ENCODE measurements around the gene TESPA1.
A peak's percentile ranks its signal among the peaks of the same experiment; 100 is the strongest.

TESPA1 gene, protein sequence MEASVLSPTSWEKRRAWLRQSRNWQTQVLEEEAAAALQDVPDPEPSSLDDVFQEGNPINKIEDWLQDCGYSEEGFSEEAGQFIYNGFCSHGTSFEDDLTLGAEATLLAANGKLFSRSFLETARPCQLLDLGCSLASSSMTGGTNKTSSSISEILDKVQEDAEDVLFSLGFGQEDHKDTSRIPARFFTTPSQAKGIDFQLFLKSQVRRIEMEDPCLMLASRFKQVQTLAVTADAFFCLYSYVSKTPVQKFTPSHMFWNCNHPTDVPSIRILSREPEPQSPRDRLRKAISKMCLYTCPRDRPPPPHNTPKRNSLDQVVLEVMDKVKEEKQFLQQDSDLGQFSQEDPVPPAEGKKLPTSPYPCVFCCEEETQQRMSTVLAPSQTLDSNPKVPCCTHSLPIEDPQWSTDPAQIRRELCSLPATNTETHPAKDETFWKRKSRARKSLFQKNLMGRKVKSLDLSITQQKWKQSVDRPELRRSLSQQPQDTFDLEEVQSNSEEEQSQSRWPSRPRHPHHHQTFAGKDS

DNA sequence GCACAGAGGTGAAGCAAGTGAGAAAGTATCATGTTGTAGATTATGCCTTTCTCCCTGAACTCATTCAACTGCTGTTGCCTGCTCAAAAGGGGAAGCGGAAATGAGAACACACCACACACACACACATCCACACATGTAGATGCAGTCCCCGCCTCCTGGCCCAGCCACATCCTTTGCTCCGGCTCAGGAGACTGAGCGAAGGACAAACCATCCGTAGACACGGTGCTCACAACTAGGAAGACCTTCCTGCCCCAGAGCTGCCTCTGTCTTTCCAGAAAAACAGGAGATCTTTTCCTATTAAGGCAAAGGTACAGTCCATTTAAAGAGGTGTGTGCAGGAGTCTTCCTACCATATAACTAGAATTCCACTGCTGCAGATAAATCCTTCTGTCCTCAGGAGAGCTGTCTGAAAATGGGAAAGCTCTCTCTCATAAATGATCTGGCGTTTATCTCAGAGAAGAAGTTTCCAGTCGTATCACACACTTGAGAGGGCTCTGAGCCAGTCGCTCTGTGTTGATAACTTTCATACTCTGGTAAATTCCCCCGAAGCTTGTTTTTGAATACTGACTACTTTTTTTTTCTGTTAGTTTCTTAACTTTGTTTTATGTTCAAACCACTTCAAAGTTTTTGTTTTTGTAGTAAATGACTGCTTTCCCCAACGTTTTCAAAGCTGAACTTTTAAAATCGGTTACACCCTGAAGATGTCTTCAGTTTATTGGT, at the start of gene TESPA1:
TSS of gene TESPA1 (minus strand) at position 105 of the 719 bp plus-strand sequence. CDS start 10,200 bp downstream, outside the sequence.
- DNase-seq (ENCODE audit: low read depth, low spot score), result peak; percentile 56

DNA sequence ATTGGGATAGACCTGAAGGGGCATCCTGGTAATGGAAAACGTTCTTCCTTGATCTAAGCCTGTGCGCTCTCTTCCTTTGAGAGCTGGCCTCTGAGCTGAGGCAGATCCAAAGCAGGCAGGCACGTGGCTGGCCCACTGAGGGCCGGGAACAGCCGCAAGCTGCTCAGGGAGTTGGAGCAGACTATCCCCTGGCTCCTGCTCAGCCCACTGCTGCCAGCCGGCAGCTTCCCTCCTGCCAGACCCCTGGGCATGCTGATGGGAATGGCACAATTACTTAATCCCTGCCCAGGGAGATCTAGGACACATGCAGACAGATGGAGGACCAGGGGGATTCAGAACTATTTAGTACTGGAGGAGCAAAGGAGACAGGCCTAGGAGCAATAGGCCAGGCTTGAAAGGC, 49.7 kb upstream of the TESPA1 start:
- no peak for DNase-seq (ENCODE audit: low read depth, low spot score)

DNA sequence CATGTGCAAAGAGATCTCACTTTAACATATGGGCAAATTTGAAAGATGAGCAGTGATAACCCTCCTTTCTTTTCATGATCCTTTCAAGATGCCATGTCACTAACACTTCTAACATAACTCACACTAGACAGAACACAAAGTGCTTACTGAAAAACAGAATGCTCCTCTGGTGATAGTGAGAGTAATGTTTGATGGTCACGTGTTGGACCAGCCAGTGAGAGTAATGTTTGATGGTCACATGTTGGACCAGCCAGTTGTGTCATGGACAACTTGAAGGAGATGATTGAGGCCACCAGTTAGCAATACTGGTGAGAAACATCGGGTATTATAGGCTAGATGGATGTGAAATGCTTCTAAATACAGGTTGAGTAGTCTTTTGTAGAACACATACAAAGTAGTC, 40.9 kb upstream of the TESPA1 start:
- no peak for DNase-seq (ENCODE audit: low read depth, low spot score)

DNA sequence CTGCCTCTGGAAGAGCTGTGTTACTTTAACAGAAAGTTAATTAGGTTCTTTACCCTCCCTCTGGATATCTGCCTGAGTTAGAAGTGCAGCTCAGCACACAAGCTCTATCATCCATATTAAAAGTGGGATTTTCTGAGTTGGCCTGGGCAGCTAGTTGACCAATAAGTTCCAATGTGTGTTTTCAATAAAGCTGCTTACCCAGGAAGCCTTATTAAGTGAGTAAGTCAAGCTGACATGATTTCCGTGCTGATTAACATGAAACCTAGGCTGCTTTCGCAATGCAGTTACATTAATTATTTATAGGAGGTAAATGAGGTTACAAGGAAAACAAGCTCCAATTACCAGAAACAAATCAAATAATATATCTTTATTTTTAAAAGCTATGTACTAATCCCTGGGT, 40.0 kb upstream of the TESPA1 start:
- DNase-seq (ENCODE audit: low read depth, low spot score), result no peak

DNA sequence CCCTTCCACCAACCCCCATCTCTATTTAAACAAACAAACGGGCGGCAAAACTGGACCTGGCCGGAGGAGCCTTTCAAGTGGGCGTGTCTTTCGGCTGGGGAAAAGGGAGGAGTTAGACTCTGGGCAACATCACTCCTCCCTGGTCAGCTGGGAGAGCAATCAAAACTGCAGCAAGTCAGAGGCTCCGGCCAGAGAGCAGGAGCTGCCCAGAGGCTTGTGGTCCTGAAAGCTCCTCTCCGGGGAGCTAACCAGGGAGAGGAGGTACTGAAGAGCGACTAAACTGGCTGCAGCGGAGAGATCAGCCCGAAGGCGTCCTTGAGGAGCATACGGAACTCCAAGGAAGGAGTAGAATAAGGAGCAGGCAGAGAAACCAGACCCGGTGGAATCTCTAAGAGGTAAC, 35.2 kb upstream of the TESPA1 start, which contains the start of gene NEUROD4:
TSS of gene NEUROD4 (plus strand) at position 191 of the 400 bp plus-strand sequence. CDS start 6,466 bp downstream, outside the sequence.
- no peak for DNase-seq (ENCODE audit: low read depth, low spot score)

DNA sequence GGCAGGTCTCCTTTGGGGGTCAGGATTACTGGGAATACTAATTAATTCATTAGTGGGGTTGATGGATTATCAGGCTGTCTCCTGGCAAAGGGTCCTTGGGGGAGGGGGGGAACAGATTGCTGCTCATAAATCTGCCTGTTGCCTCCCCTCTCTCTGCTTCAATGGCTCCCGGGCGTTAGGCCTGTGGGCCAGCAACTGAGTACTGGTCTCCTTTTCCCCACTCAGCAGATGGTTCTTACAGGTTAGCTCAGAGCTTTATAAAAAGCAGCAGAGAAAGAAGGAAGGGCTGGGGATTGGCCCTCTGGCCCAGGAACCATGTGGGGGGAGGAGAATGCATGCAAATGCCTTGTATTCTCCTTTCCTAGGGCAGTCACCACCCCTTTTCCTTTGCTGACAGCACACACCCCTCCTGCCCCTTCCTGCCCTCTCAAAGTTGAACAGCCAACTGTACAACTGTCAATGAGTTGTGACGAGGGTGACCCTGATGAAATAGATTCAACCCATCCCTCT, 32.9 kb upstream of the TESPA1 start:
- DNase-seq (ENCODE audit: low read depth, low spot score), result no peak

DNA sequence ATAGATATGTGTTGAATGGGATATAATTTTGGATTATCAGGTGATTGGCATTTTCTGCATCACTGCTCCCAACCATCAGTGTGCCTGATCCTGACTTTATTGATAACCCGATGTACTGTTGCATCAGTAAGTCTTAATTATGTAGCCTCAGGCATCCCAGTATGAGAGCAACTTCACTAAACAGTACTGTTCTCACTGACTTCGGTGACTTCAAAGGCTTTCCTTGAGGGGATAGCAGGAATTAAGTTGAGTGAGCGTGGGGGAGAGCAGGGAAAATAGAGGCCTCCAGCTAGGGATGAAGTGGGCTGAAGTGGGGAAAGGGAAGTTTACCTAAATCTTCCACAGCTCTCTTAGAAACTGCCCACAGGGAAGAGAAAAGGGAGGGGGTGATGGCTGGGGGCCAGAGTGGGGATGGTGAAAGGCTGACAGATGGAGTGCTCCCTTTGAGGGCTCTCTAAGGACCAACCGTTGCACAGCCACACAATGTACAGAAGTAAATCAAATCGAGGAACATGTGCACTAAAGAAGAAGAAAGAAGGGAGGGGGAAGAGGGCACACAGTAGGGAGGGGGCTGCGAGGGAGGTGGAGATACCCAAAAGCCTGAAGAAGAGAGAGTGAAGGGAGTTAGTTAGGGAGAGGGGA, 24.5 kb upstream of the TESPA1 start:
- DNase-seq (ENCODE audit: low read depth, low spot score), result no peak

DNA sequence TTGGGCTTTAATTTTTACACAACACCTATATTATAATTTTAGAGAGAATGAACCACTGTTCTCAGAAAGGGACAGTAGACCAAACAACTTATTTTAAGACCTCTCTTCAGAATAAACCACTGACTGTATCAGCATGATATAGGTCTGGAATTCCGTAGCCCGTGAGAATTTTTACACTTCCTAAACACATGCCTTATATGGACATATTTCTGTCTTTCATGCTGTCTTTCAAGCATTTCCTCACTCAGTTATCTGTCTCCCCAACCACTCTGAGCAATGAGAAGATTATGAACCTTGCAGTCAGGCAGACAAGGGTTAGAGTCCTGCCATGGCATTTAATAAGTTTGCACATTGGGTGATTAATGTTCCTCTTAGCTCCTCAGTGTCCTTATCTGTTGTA, 17.8 kb upstream of the TESPA1 start:
- DNase-seq (ENCODE audit: low read depth, low spot score), result no peak

DNA sequence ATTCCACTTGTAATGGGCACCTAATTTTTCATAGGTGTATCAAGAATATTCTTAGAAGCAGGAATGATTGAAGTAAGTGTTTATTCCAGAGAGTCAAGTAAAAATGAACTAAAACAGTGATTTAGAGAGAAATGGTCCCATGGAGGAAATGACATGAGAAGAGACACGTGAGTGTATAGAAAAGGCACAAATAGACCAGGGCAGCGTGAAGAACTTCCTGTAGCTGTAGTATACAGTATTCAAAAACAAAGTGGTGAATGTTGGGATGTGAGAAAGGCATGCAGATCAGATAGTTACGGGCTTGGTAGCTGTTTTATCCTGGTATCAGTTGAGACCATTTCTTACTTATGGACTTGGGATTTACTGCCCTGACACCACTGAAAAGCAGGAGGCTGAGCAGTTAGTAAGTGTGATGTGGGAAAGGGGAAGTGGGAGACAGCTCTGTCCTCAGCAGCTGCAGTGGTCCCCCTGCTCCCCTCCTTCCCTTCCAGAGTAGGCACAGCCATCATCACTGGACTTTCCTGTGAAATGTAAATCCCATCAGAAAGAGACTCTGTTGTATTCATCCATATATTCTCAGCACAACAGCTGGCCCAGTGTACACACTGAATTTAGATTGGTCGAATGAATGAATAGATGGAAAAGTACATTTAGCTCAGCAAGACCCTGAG, 16.8 kb upstream of the TESPA1 start:
- DNase-seq (ENCODE audit: low read depth, low spot score), result no peak

DNA sequence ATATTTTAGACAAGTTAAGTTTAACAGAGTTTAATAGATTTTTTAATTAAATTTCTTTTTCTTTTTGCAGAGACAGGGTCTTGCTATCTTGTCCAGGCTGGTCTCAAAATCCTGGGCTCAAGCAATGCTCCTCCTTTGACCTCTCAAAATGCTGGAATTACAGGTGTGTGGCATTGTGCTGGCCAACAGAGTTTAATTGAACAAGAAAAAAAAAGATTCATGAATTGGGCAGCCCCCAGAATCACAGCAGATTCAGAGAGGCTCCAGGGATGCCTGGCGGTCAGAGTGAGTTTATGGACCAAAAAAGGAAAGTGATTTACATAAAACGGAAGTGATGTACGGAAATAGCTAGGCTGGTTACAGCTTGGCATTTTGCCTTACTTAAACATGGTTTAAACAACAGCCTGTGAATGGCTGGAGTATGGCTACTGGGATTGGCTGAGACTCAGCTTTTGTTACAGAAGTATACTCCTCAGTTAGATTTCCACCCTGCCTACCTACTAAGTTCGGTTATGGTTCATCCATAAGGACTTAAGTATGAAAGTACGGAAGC, 14.5 kb upstream of the TESPA1 start:
- DNase-seq (ENCODE audit: low read depth, low spot score), result no peak

DNA sequence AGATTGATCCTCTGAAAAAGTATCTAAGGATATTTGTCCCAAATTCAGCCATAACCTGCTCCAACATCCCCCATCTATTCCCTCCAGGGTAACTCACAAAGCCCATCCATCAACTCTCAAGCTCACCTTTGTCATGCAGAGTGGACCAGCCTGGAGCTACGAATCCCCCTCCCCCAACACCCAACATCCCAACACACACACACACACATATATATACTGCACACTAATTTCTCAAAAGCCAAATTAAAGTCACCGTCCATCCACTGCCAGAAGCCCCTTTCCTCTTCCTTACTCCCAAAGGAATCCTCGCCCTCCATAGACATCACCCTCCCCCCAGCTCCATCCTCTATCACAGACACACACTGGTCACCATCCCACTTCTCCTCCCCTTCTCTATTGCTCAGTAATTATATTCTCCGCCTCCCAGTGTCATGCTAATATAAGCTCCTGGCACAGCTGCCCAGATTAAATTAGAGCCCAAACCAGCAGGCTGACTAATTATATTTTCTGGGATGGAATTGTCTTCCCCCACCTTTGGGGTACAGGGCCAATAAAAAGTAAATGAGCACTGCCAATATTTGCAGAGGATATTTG, 13.5 kb upstream of the TESPA1 start:
- no peak for DNase-seq (ENCODE audit: low read depth, low spot score)

DNA sequence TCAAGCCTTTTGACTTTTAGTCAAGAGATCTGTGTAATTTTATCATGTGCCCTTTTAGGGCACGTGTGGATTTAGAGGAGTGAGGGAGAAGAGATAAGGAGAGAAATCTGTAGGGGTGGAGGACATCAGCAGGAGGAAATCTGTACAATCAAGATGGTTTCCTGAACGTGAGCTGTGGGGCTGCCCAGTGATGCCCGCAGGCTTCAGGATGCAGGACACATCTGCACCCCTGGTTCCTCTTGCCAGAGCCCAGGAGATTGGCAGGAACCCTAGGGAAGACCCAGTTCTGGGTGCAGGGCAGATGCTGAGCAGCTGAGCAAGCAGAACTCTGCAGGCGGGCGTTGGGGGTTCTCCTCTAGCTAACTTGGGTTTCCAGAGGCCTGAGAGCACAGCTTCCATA, 11.6 kb upstream of the TESPA1 start:
- no peak for DNase-seq (ENCODE audit: low read depth, low spot score)

DNA sequence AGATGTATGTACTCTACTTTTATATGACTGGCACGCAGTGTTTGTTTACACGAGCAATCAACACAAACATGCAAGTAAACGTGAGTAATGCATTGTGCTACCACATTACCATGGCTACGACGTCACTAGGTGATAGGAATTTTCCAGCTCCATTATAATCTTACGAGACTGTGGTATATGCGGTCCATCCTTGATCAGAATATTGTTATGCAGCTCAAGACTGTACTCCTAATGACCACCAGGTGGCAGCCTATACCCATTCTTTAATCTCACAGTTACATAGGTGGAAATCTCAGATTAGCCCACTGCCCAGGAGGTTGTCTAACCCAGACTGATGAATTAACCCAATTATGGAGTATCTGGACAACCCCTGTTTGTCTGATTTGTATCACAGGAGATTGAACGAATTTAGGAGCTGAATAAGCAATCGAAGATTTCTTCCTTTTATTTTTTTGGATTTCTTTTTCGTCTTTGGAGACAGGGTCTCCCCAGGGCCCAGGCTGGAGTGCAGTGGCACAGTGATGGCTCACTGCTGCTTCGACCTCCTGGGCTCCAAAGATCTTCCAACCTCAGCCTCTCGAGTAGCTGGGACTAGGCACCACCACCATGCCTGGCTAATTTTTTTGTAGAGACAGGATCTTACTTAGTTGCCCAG, 8.7 kb upstream of the TESPA1 start:
- DNase-seq (ENCODE audit: low read depth, low spot score), result no peak

DNA sequence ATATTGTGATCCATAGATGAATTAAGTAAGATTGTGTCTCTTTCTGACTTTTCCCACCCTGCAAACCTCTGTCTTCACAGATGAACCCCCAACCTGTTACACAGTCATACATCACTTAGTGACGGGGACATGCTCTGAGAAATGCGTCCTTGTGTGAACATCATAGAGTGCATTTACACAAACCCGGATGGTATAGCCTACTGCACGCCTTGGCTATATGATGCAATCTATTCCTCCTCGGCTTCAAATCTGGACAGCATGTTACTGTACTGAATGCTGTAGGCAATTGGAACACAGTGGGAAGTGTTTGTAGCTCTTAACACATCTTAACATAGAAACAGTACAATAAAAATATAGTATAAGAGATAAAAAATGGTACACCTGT, 7.4 kb upstream of the TESPA1 start:
- DNase-seq (ENCODE audit: low read depth, low spot score), result no peak

DNA sequence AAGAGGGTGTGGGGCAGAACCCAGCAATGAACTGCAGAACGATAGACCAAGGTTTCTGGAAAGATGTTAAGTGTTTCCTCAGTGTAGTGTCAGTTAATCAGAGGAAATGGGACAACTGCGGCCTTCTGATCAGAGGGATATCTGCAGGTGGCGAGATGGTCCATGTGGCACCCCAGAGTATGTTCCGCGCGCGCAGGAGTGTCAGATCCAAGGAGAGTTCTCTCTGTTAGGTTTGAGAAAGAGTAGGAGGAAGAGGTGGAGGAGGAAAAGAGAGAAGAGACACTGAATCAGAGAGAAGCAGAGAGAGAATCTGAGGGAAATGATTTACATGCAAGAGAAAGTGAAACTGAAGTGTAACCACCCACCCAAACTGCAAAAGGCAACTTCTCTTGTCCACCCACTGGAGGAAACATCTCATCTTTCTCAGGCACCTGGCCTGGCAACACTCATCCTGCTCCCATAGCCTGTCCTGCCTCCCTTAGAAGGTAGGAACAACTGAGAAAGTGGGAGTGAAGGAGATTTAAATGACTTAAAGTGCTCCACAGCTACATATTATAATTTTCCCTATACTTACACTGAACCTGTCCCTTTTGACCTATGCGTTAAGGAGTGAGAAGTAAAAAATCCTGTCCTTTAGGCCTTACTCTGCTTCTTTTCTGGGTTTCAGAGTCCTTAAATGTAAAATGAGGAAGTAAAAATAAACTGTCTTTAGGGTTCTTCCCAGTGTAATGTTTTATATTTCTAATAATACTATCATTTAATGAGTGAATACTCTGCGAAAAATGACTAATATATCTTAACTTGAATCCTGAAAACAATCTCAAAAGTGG, 6.8 kb upstream of the TESPA1 start:
- DNase-seq (ENCODE audit: low read depth, low spot score), result no peak

DNA sequence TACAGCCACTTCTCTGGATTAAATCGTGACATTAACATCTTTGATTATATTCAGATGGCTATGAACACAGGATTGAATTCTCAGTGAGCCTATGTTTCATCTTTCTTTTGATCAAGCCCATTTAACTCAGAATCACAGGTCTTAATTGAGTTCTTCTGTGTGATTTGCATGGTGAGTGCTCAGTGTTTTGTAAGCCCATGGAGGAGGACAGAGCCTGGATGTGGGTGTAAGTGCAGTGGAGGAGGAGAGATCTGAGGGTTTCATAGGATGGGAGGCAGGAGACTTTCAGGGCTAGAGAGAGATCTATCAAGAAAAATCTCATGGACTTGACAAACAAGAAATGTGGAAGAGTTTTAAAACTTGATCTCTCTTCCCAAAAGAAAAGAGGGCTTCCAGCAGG, 5.3 kb upstream of the TESPA1 start:
- no peak for DNase-seq (ENCODE audit: low read depth, low spot score)

DNA sequence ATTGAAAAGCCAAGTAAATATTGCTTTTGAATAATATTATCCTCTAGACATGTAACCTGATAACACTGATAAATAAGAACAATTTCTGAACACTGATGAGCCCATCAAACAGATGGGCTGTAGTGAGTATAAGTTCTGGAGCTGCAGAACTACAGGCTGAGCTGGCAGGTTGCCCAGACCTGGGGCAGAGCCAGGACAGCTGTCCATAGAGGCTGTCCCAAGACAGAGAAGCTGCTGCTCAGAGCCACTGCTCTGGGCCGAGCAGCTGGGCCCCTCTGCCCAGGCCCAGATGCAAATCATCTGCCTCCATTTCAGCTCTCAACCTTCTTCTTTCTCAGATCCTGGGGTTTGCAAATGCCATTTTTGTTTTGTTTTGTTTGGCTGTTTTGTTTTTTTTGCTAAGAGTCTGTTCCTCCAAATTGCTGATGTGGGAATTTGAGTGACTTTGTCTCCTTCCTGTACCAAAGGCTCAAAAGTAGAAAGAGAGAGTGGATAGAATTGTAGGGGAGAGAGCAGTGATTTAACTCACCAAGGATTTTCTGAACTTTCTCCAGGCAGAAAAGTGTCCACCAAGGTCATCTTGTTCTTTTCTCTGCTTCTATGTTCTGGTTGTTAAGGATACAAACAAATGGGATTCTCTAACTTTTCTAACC, 4.0 kb upstream of the TESPA1 start:
- no peak for DNase-seq (ENCODE audit: low read depth, low spot score)

DNA sequence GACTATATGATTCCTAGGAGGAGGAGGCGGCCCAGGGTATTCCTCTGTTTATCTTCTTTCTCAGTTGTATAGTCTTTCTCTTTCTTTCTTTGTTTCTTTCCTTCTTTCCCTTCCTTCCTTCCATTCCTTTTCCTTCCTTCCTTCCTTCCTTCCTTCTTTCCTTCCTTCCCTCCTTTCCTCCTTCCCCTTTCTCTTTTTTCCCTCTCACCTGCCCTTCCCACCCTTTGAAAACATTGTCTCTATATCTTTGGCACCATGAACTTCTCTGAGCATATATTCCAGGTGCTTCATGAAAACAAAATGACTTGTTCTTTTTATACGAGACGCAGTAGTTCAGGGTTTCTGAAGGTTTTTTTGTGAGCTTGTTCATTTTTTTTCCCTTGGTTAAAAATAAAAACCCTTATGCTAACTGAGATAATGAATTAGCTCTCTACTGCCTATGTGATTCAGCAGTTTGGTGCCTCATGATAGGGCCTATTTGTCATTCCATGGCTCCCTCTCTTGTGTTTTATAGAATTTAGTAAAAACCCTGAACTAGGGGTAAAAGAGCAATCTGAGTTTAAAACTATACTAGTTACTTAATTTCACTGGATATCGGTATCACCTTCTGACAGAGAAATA, 3.2 kb upstream of the TESPA1 start:
- no peak for DNase-seq (ENCODE audit: low read depth, low spot score)

Measured in activated naive CD8-positive, alpha-beta T cell treated with anti-CD3 and anti-CD28 coated beads, Interleukin-2, amount 50 U/mL, for 16 hours (primary cell).